GM18520 (cell line): ENCODE results near the gene PLCL1.

Source experiments
- ATAC-seq: cut with Tn5 transposase; IDR thresholded peaks from one replicate; pipeline ENCODE4 v1.9.1; 2021; ENCODE audit not compliant: unreplicated experiment

PLCL1 gene

DNA sequence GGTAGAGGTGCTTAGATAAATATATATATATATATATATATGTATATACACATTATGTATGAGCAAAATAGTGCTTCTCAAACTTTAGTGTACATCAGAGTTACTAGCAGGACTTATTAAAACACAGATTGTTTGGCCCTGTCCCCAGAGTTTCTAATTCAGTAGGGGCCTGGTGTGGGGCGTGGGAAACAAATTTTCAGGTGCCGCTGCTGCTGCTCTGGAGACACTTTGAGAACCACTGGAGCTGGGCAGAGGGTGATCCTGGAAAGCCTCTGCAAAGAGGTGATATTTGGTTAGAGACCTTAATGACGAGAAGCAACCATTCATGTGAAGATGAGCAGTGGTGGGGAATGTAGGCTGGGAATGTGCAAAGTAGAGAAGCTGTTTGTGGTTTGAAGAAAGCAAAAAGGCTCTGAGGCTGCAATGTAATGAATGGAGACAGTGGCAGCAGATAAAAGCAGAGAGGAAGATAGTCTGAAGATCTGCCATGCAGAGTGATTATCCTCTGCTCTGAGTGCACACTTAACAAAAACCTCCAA is 142.9 kb downstream of the PLCL1 start:
- no peak for ATAC-seq

- no peak for ATAC-seq
Measured at GRCh38 chr2:197949224-197949623, 144.8 kb downstream of the PLCL1 start.

- ATAC-seq, result no peak
Measured at GRCh38 chr2:197950006-197950405, 145.6 kb downstream of the PLCL1 start.

GRCh38 chr2:197950724-197951123 is 146.3 kb downstream of the PLCL1 start:
- ATAC-seq, result no peak

DNA sequence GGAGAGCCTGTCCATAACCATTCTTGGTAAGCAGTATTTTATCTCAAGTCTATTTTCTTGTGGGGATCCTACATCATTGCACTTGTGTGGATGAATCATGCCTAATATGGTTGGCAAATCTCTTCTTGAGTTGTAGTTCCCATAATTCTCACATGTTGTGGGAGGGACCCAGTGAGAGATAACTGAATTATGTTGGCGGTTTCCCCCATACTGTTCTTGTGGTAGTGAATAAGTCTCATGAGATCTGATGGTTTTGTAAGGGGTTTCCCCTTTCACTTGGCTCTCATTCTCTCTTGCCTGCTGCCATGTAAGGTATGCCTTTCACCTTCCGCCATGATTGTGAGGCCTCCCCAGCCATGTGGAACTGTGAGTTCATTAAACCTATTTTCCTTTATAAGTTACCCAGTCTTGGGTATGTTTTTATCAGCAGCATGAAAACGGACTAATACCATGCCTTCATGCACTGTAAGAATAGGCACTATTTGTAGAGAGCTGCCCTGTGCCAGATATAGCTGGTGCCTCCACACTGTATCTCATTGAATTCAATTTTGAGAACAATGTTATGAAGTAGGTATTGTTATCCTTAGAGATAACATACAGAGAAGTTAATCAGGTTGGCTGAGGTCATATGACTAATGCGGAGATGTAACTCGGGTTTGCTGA is 148.3 kb downstream of the PLCL1 start:
- ATAC-seq, result peak; percentile 43

GRCh38 chr2:197954328-197954727 is 149.9 kb downstream of the PLCL1 start:
- no peak for ATAC-seq

GRCh38 chr2:197958592-197959150 is 154.3 kb downstream of the PLCL1 start:
- no peak for ATAC-seq

GRCh38 chr2:197959383-197959782 is 155.0 kb downstream of the PLCL1 start:
- no peak for ATAC-seq

- no peak for ATAC-seq
Measured at GRCh38 chr2:197960786-197961185, 156.4 kb downstream of the PLCL1 start.

DNA sequence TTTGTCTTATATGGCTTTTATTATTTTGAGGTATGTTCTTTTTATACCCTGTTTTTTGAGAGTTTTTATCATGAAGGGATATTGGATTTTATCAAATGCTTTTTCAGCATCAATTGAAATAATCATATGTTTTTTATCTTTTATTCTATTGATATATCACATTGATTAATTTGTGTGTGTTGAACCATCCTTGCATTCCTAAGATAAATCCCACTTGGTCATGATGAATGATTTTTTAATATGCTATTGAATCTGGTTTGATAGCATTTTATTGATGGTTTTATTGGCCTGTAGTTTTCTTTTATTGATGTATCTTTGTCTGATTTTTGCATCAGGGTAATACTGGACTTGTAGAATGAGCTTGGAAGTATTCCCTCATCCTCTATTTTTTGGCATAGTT is 160.3 kb downstream of the PLCL1 start:
- ATAC-seq, result no peak

- ATAC-seq, result no peak
Measured at GRCh38 chr2:197965756-197966155, 161.4 kb downstream of the PLCL1 start.

DNA sequence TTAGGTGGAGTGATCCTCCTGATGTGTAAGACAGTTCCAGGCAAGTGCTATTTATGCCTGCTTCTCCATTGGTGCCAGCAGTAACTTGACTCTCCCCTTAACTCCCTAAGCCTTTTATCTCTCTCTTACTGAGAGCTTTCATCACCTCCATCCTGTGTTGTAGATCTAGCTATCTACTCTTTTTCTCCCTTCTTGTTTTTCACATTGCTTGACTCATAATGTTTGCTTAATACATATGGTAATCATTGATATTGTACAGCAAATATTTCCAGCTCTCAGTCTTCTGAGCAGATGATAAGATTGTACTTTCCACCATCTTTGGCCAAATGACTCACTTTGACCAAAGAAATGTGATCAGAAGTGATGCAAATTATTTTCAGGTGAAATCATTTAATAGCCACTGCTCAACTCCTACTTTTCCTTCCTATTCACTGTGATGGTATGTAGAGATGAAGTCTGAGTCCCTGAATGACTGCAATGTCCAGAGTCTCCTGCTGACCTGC is 165.0 kb downstream of the PLCL1 start:
- ATAC-seq, result no peak

GRCh38 chr2:197972061-197972460 is 167.7 kb downstream of the PLCL1 start:
- no peak for ATAC-seq

- no peak for ATAC-seq
Measured at GRCh38 chr2:197972587-197972986, 168.2 kb downstream of the PLCL1 start.

- ATAC-seq, result no peak
Measured at GRCh38 chr2:197973772-197974171, 169.4 kb downstream of the PLCL1 start.

DNA sequence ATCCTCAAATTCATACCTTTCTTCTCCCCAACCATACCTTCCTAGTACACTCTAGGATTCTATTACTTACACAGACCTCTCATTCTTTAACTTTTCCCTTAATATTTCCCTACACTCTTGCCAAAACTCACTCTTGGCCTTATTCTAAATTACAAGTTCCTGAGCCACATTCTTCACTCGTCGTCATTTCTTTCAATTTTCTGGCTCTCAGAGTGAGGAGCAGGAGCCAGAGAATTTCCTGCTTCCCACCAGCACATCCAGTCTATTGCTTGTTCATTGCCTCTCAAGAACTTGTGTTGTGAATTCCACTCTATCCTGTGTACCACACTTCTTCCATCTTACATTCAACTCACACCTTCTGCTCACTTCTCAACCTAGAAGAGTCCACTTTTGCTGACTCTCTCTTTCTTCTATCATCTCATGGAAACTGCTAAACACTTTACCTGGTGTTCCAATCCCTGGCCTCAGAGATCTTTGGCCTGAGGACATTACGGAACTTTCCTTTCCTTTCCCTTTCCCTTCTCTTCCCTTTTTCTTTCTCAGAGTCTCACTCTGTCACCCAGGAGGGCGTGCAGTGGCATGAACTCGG is 171.6 kb downstream of the PLCL1 start:
- no peak for ATAC-seq

- no peak for ATAC-seq
Measured at GRCh38 chr2:197978971-197979370, 174.6 kb downstream of the PLCL1 start.

- no peak for ATAC-seq
Measured at GRCh38 chr2:197982565-197982964, 178.2 kb downstream of the PLCL1 start.

DNA sequence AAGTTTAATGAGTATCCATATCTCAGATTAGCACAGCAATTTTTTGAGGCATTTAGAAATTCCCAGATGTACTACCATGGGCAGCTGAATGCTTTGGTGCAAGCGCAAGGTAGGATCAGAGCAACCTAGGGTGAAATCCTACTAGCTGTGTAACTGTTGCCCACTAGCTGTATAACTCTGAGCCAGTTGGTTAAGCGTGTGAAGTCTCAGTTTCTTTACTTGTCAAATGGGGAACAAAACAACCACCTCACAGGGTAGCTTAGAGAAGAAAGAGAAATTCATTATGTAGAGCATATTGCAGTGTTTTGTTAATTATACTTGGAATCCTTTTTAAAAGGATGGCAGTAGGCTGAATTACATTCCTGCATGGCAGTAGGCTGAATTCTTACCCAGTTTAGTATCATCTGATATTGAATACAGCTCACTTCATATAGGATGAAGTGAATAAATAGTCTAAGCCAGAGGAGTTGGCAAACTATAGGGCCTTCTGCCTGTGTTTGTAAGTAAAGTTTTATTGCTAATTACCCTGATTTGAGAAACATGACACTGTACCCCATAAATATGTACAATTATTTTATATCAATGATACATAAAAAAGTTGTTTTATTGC is 180.7 kb downstream of the PLCL1 start:
- ATAC-seq, result peak; percentile 70

- ATAC-seq, result no peak
Measured at GRCh38 chr2:197986977-197987376, 182.6 kb downstream of the PLCL1 start.

- ATAC-seq, result no peak
Measured at GRCh38 chr2:197990356-197990755, 186.0 kb downstream of the PLCL1 start.
